ENCODE results near the gene RAMAC. TPM values are rescaled to one million over a fixed set of nuclear protein-coding genes. Genes with fewer than 3 reads are reported as not detected.
A peak's percentile ranks its signal among the peaks of the same experiment; 100 is the strongest.

The RAMAC gene
- total RNA-seq, 2 donors from 2014 or later = 37.3 to 40.8 TPM

DNA sequence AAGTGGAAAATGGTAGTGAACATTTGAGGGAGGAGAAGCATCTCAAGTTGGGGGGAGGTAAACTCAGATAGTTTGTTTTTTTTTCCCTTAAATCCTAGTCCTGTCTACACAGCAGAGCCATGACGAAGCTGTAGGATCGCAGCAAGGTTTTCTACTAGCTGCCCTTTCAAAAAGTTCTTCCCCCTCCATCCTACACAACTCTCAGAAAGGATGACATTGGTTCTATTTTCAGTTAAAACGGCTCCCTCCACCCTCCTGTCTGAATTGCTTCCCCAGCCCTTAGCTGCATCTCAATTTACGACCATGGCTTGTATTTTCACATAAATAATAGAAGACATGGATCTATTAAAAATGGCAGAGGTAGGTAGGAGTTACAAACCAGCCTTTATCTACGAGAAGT is 35.7 kb upstream of the RAMAC start:
- H3K27me3 ChIP-seq (ENCODE audit: control insufficient read depth, insufficient read depth, low read length, poor library complexity, severe bottlenecking) = peaks cover 14% of the 10 kb centered on the region
- TF ChIP-seq, protein P1, sequence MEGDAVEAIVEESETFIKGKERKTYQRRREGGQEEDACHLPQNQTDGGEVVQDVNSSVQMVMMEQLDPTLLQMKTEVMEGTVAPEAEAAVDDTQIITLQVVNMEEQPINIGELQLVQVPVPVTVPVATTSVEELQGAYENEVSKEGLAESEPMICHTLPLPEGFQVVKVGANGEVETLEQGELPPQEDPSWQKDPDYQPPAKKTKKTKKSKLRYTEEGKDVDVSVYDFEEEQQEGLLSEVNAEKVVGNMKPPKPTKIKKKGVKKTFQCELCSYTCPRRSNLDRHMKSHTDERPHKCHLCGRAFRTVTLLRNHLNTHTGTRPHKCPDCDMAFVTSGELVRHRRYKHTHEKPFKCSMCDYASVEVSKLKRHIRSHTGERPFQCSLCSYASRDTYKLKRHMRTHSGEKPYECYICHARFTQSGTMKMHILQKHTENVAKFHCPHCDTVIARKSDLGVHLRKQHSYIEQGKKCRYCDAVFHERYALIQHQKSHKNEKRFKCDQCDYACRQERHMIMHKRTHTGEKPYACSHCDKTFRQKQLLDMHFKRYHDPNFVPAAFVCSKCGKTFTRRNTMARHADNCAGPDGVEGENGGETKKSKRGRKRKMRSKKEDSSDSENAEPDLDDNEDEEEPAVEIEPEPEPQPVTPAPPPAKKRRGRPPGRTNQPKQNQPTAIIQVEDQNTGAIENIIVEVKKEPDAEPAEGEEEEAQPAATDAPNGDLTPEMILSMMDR (conservative IDR thresholded peaks at IDR 0.05) = no peak
- no peaks in the 10 kb centered on the region for H3K4me1 ChIP-seq (ENCODE audit: control insufficient read depth, insufficient read depth, low read length)
- H3K36me3 ChIP-seq (ENCODE audit: control insufficient read depth, insufficient read depth, low read length) = no peaks in the 10 kb centered on the region
- H3K4me3 ChIP-seq (ENCODE audit: low read length) = peak overlapping the region; percentile 90
- H3K9ac ChIP-seq (ENCODE audit: extremely low read depth, low read length, poor library complexity, severe bottlenecking) = no peak overlapping the region
- WGBS, 2 experiments (ENCODE audit: insufficient coverage in 1 of 2, insufficient read length in 1 of 2) = 92 to 100% methylated on average over 1 to 5 of the region's 5 CpGs
- DNase-seq = no peak
- Mint-ChIP-seq H3K4me3 (no peak overlapping the region), H3K36me3 (ENCODE audit: low read depth) (no peaks in the 10 kb centered on the region), H3K4me1 (peaks cover 7% of the 10 kb centered on the region), H3K27me3 (ENCODE audit: insufficient read depth) (peaks cover 8% of the 10 kb centered on the region), H3K9me3 (no peaks in the 10 kb centered on the region), H3K27ac (no peak overlapping the region)
- no peaks in the 10 kb centered on the region for H3K9me3 ChIP-seq (ENCODE audit: control insufficient read depth, low read length)
- H3K27ac ChIP-seq (ENCODE audit: low read depth, low read length) = no peak overlapping the region

- no peaks in the 10 kb centered on the region for H3K36me3 ChIP-seq (ENCODE audit: control insufficient read depth, insufficient read depth, low read length)
- no peak overlapping the region for H3K9ac ChIP-seq (ENCODE audit: extremely low read depth, low read length, poor library complexity, severe bottlenecking)
- TF ChIP-seq, protein P1 (conservative IDR thresholded peaks at IDR 0.05) = no peak
- Mint-ChIP-seq H3K27ac (no peak overlapping the region), H3K4me3 (no peak overlapping the region), H3K36me3 (ENCODE audit: low read depth) (no peaks in the 10 kb centered on the region), H3K9me3 (no peaks in the 10 kb centered on the region), H3K27me3 (ENCODE audit: insufficient read depth) (peaks cover 8% of the 10 kb centered on the region), H3K4me1 (peaks cover 7% of the 10 kb centered on the region)
- DNase-seq = no peak
- 93 to 98% methylated on average over 4 to 6 of the region's 6 CpGs for WGBS, 2 experiments (ENCODE audit: insufficient coverage in 1 of 2, insufficient read length in 1 of 2)
- peaks cover 14% of the 10 kb centered on the region for H3K27me3 ChIP-seq (ENCODE audit: control insufficient read depth, insufficient read depth, low read length, poor library complexity, severe bottlenecking)
- H3K4me1 ChIP-seq (ENCODE audit: control insufficient read depth, insufficient read depth, low read length) = no peaks in the 10 kb centered on the region
- peak overlapping the region; percentile 90 for H3K4me3 ChIP-seq (ENCODE audit: low read length)
- no peaks in the 10 kb centered on the region for H3K9me3 ChIP-seq (ENCODE audit: control insufficient read depth, low read length)
- H3K27ac ChIP-seq (ENCODE audit: low read depth, low read length) = no peak overlapping the region
Observed at GRCh38 chr15:82950746-82951370, 35.2 kb upstream of the RAMAC start.

GRCh38 chr15:82951472-82952157 is 34.4 kb upstream of the RAMAC start:
- Mint-ChIP-seq H3K4me1 (peaks cover 7% of the 10 kb centered on the region), H3K36me3 (ENCODE audit: low read depth) (no peaks in the 10 kb centered on the region), H3K27me3 (ENCODE audit: insufficient read depth) (peaks cover 8% of the 10 kb centered on the region), H3K27ac (no peak overlapping the region), H3K4me3 (no peak overlapping the region), H3K9me3 (no peaks in the 10 kb centered on the region)
- TF ChIP-seq, protein P1 (conservative IDR thresholded peaks at IDR 0.05) = no peak
- Histone ChIP-seq H3K27me3 (ENCODE audit: control insufficient read depth, insufficient read depth, low read length, poor library complexity, severe bottlenecking) (peaks cover 14% of the 10 kb centered on the region), H3K36me3 (ENCODE audit: control insufficient read depth, insufficient read depth, low read length) (no peaks in the 10 kb centered on the region), H3K4me1 (ENCODE audit: control insufficient read depth, insufficient read depth, low read length) (no peaks in the 10 kb centered on the region), H3K4me3 (ENCODE audit: low read length) (peak overlapping the region; percentile 90), H3K27ac (ENCODE audit: low read depth, low read length) (no peak overlapping the region), H3K9ac (ENCODE audit: extremely low read depth, low read length, poor library complexity, severe bottlenecking) (peak overlapping the region; percentile 30), H3K9me3 (ENCODE audit: control insufficient read depth, low read length) (no peaks in the 10 kb centered on the region)
- DNase-seq = no peak
- WGBS, 2 experiments (ENCODE audit: insufficient coverage in 1 of 2, insufficient read length in 1 of 2) = 76 to 95% methylated on average over 7 to 13 of the region's 13 CpGs

Measured in endodermal cell (in vitro differentiated cells).